GM19438 (cell line): ENCODE measurements around the gene FOXD4L1.
"Not testable (repeated sequence)": the region's sequence is repeated elsewhere in the genome, so short reads cannot be mapped to it uniquely, and the experiment has no call there.

Experiments
- ATAC-seq: cut with Tn5 transposase; IDR thresholded peaks from one replicate; pipeline ENCODE4 v1.9.1; 2021; ENCODE audit warnings: low read depth; ENCODE audit not compliant: unreplicated experiment

Gene FOXD4L1

GRCh38 chr2:113498365-113498764 is at the start of gene FOXD4L1:
TSS of gene FOXD4L1 (plus strand) at chr2:113498665. CDS start at chr2:113499257, 592 bp downstream.
- not testable (repeated sequence) for ATAC-seq

GRCh38 chr2:113465770-113466169 is 32.7 kb upstream of the FOXD4L1 start:
- not testable (repeated sequence) for ATAC-seq

- not testable (repeated sequence) for ATAC-seq
Observed at GRCh38 chr2:113476688-113477368, 21.6 kb upstream of the FOXD4L1 start.

GRCh38 chr2:113496527-113496926 is 1.9 kb upstream of the FOXD4L1 start:
- not testable (repeated sequence) for ATAC-seq

GRCh38 chr2:113499019-113499885 is 787 bp downstream of the FOXD4L1 start:
- not testable (repeated sequence) for ATAC-seq

- not testable (repeated sequence) for ATAC-seq
Observed at GRCh38 chr2:113499886-113500722, 1.6 kb downstream of the FOXD4L1 start.

GRCh38 chr2:113500723-113501038 is 2.2 kb downstream of the FOXD4L1 start:
- not testable (repeated sequence) for ATAC-seq

- not testable (repeated sequence) for ATAC-seq
Observed at GRCh38 chr2:113502216-113503093, 4.0 kb downstream of the FOXD4L1 start.

- not testable (repeated sequence) for ATAC-seq
Observed at GRCh38 chr2:113503094-113504042, 4.9 kb downstream of the FOXD4L1 start.

- ATAC-seq: not testable (repeated sequence)
Observed at GRCh38 chr2:113504081-113504480, 5.6 kb downstream of the FOXD4L1 start.

- ATAC-seq: not testable (repeated sequence)
Observed at GRCh38 chr2:113507394-113508140, 9.1 kb downstream of the FOXD4L1 start.

GRCh38 chr2:113508187-113508586 is 9.7 kb downstream of the FOXD4L1 start:
- not testable (repeated sequence) for ATAC-seq

GRCh38 chr2:113510913-113511312 is 12.4 kb downstream of the FOXD4L1 start:
- ATAC-seq: not testable (repeated sequence)

GRCh38 chr2:113511859-113512258 is 13.4 kb downstream of the FOXD4L1 start:
- ATAC-seq: not testable (repeated sequence)

GRCh38 chr2:113515457-113515856 is 17.0 kb downstream of the FOXD4L1 start:
- ATAC-seq: not testable (repeated sequence)

GRCh38 chr2:113515995-113516394 is 17.5 kb downstream of the FOXD4L1 start:
- not testable (repeated sequence) for ATAC-seq

- not testable (repeated sequence) for ATAC-seq
Observed at GRCh38 chr2:113517025-113517424, 18.6 kb downstream of the FOXD4L1 start.

- not testable (repeated sequence) for ATAC-seq
Observed at GRCh38 chr2:113520837-113521236, 22.4 kb downstream of the FOXD4L1 start.
